ENCODE results near the gene DLX3.

DNA sequence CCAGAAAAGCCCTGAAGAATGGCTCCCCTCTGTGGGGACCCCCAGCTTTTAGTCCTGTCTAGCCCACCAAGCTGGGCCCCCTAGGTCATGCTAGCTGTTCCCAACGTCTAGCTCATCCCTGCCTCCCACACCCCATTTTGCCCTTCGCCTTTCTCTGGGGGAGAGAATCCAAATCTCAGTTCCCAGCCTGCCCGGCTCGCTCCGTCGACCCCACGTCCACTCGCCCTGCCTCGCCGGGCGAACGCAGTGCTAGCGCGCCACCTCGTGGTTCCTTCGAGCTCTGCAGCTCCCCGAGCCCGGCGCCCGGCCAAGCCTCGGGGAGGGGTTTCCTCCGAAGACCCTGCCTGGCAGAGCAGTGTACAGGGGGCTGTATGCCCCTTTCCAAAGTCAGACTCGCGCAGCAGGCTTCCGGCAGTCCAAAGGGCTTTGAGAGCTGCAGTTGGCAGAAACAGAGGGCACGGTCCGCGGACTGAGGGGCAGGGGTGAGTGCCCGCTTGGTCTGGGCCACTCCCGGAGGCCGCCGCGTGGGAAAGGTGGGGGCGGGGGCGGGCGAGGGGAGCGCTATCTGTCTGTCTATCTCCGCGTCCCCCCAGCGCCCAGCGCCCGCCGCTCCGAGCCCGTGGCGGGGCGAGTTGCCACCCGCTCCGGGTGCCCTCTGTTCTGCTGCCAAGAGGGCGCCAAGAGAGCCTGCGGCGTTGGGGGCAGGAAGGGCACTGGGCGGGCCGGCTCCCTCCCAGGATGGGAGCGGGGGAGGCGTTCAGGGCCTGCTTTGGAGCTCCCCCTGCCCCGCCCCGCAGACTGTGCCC, 1.7 kb upstream of the DLX3 start:
- TF ChIP-seq POLR2A (IDR thresholded peaks at IDR 0.05) (no peak), CTCF (IDR thresholded peaks at IDR 0.05) (peak; percentile 94 to 98 (median 96))

All from uterus (tissue), 2 donors.